Measurements from ENCODE around the gene MRM3.
"Not testable (repeated sequence)": the region's sequence is repeated elsewhere in the genome, so short reads cannot be mapped to it uniquely, and the experiment has no call there.

Gene MRM3

GRCh38 chr17:798246-798645 lies 16.1 kb downstream of the MRM3 start:
- Histone ChIP-seq H3K4me1 (ENCODE audit: control insufficient read depth, insufficient read depth, low read length) (no peaks in the 10 kb centered on the region), H3K9ac (ENCODE audit: low read depth, low read length) (no peak overlapping the region)

GRCh38 chr17:799261-799660 lies 17.1 kb downstream of the MRM3 start:
- H3K27ac ChIP-seq (ENCODE audit: low read depth, low read length), result no peak overlapping the region
- H3K9ac ChIP-seq (ENCODE audit: low read depth, low read length), result no peak overlapping the region
- H3K36me3 ChIP-seq (ENCODE audit: control insufficient read depth, insufficient read depth, low read length), result peaks cover 43% of the 10 kb centered on the region
- H3K9me3 ChIP-seq (ENCODE audit: control insufficient read depth, insufficient read depth, low read length), result no peaks in the 10 kb centered on the region
- H3K4me1 ChIP-seq (ENCODE audit: control insufficient read depth, insufficient read depth, low read length), result no peaks in the 10 kb centered on the region
- no peak overlapping the region for H3K4me3 ChIP-seq (ENCODE audit: low read depth, low read length)
- H3K27me3 ChIP-seq (ENCODE audit: control insufficient read depth, insufficient read depth, low read length), result no peaks in the 10 kb centered on the region

More at GRCh38 chr17:798246-798645, 16.1 kb downstream of the MRM3 start:
- Histone ChIP-seq H3K4me3 (ENCODE audit: low read depth, low read length) (no peak overlapping the region), H3K27me3 (ENCODE audit: control insufficient read depth, insufficient read depth, low read length) (no peaks in the 10 kb centered on the region), H3K9me3 (ENCODE audit: control insufficient read depth, insufficient read depth, low read length) (no peaks in the 10 kb centered on the region), H3K36me3 (ENCODE audit: control insufficient read depth, insufficient read depth, low read length) (peaks cover 39% of the 10 kb centered on the region), H3K27ac (ENCODE audit: low read depth, low read length) (no peak overlapping the region)

- Histone ChIP-seq H3K27me3 (ENCODE audit: control insufficient read depth, insufficient read depth, low read length) (no peaks in the 10 kb centered on the region), H3K4me1 (ENCODE audit: control insufficient read depth, insufficient read depth, low read length) (no peaks in the 10 kb centered on the region), H3K4me3 (ENCODE audit: low read depth, low read length) (no peak overlapping the region), H3K36me3 (ENCODE audit: control insufficient read depth, insufficient read depth, low read length) (peaks cover 43% of the 10 kb centered on the region), H3K27ac (ENCODE audit: low read depth, low read length) (no peak overlapping the region), H3K9me3 (ENCODE audit: control insufficient read depth, insufficient read depth, low read length) (no peaks in the 10 kb centered on the region), H3K9ac (ENCODE audit: low read depth, low read length) (no peak overlapping the region)
These were observed 18.5 kb downstream of the MRM3 start for GRCh38 chr17:800446-801242.

- Histone ChIP-seq H3K27ac (ENCODE audit: low read depth, low read length) (no peak overlapping the region), H3K36me3 (ENCODE audit: control insufficient read depth, insufficient read depth, low read length) (peaks cover 39% of the 10 kb centered on the region), H3K9me3 (ENCODE audit: control insufficient read depth, insufficient read depth, low read length) (no peaks in the 10 kb centered on the region), H3K4me1 (ENCODE audit: control insufficient read depth, insufficient read depth, low read length) (no peaks in the 10 kb centered on the region), H3K4me3 (ENCODE audit: low read depth, low read length) (no peak overlapping the region), H3K9ac (ENCODE audit: low read depth, low read length) (no peak overlapping the region), H3K27me3 (ENCODE audit: control insufficient read depth, insufficient read depth, low read length) (no peaks in the 10 kb centered on the region)
These were observed 19.5 kb downstream of the MRM3 start for GRCh38 chr17:801660-802059.

- Histone ChIP-seq H3K9me3 (ENCODE audit: control insufficient read depth, insufficient read depth, low read length) (no peaks in the 10 kb centered on the region), H3K27me3 (ENCODE audit: control insufficient read depth, insufficient read depth, low read length) (no peaks in the 10 kb centered on the region), H3K4me1 (ENCODE audit: control insufficient read depth, insufficient read depth, low read length) (no peaks in the 10 kb centered on the region), H3K27ac (ENCODE audit: low read depth, low read length) (no peak overlapping the region), H3K9ac (ENCODE audit: low read depth, low read length) (no peak overlapping the region), H3K4me3 (ENCODE audit: low read depth, low read length) (no peak overlapping the region), H3K36me3 (ENCODE audit: control insufficient read depth, insufficient read depth, low read length) (peaks cover 34% of the 10 kb centered on the region)
These were observed 20.3 kb downstream of the MRM3 start for GRCh38 chr17:802481-802880.

- H3K9ac ChIP-seq (ENCODE audit: low read depth, low read length), result no peak overlapping the region
- H3K36me3 ChIP-seq (ENCODE audit: control insufficient read depth, insufficient read depth, low read length), result peaks cover 34% of the 10 kb centered on the region
- no peaks in the 10 kb centered on the region for H3K4me1 ChIP-seq (ENCODE audit: control insufficient read depth, insufficient read depth, low read length)
- H3K4me3 ChIP-seq (ENCODE audit: low read depth, low read length), result no peak overlapping the region
- no peaks in the 10 kb centered on the region for H3K27me3 ChIP-seq (ENCODE audit: control insufficient read depth, insufficient read depth, low read length)
- H3K27ac ChIP-seq (ENCODE audit: low read depth, low read length), result no peak overlapping the region
- no peaks in the 10 kb centered on the region for H3K9me3 ChIP-seq (ENCODE audit: control insufficient read depth, insufficient read depth, low read length)
These were observed 21.0 kb downstream of the MRM3 start for GRCh38 chr17:802901-803881.

- Histone ChIP-seq H3K27ac (ENCODE audit: low read depth, low read length) (no peak overlapping the region), H3K27me3 (ENCODE audit: control insufficient read depth, insufficient read depth, low read length) (no peaks in the 10 kb centered on the region), H3K9ac (ENCODE audit: low read depth, low read length) (no peak overlapping the region; the same call in 1 of the 2 replicates), H3K4me3 (ENCODE audit: low read depth, low read length) (no peak overlapping the region), H3K9me3 (ENCODE audit: control insufficient read depth, insufficient read depth, low read length) (no peaks in the 10 kb centered on the region), H3K36me3 (ENCODE audit: control insufficient read depth, insufficient read depth, low read length) (peaks cover 27% of the 10 kb centered on the region), H3K4me1 (ENCODE audit: control insufficient read depth, insufficient read depth, low read length) (no peaks in the 10 kb centered on the region)
These were observed 22.6 kb downstream of the MRM3 start for GRCh38 chr17:804541-805435.

GRCh38 chr17:805886-806285 lies 23.7 kb downstream of the MRM3 start:
- H3K27me3 ChIP-seq (ENCODE audit: control insufficient read depth, insufficient read depth, low read length); H3K9me3 ChIP-seq (ENCODE audit: control insufficient read depth, insufficient read depth, low read length); H3K4me1 ChIP-seq (ENCODE audit: control insufficient read depth, insufficient read depth, low read length); H3K27ac ChIP-seq (ENCODE audit: low read depth, low read length); H3K9ac ChIP-seq (ENCODE audit: low read depth, low read length); H3K4me3 ChIP-seq (ENCODE audit: low read depth, low read length): not testable (repeated sequence)
- H3K36me3 ChIP-seq (ENCODE audit: control insufficient read depth, insufficient read depth, low read length), result peaks cover 20% of the 10 kb centered on the region

- Histone ChIP-seq H3K4me3 (ENCODE audit: low read depth, low read length) (no peak overlapping the region), H3K4me1 (ENCODE audit: control insufficient read depth, insufficient read depth, low read length) (no peaks in the 10 kb centered on the region), H3K27me3 (ENCODE audit: control insufficient read depth, insufficient read depth, low read length) (no peaks in the 10 kb centered on the region), H3K36me3 (ENCODE audit: control insufficient read depth, insufficient read depth, low read length) (peaks cover 20% of the 10 kb centered on the region), H3K9ac (ENCODE audit: low read depth, low read length) (no peak overlapping the region), H3K27ac (ENCODE audit: low read depth, low read length) (no peak overlapping the region), H3K9me3 (ENCODE audit: control insufficient read depth, insufficient read depth, low read length) (no peaks in the 10 kb centered on the region)
These were observed 24.2 kb downstream of the MRM3 start for GRCh38 chr17:806346-806745.

GRCh38 chr17:806781-807522 lies 24.8 kb downstream of the MRM3 start:
- no peak overlapping the region for H3K4me3 ChIP-seq (ENCODE audit: low read depth, low read length)
- no peak overlapping the region; the same call in 1 of the 2 replicates for H3K9ac ChIP-seq (ENCODE audit: low read depth, low read length)
- peaks cover 15% of the 10 kb centered on the region for H3K36me3 ChIP-seq (ENCODE audit: control insufficient read depth, insufficient read depth, low read length)
- no peak overlapping the region for H3K27ac ChIP-seq (ENCODE audit: low read depth, low read length)
- no peaks in the 10 kb centered on the region for H3K9me3 ChIP-seq (ENCODE audit: control insufficient read depth, insufficient read depth, low read length)
- no peaks in the 10 kb centered on the region for H3K27me3 ChIP-seq (ENCODE audit: control insufficient read depth, insufficient read depth, low read length)
- H3K4me1 ChIP-seq (ENCODE audit: control insufficient read depth, insufficient read depth, low read length), result no peaks in the 10 kb centered on the region
